Stimulated activated CD4-positive, alpha-beta T cell treated with anti-CD3 and anti-CD28 coated beads, Interleukin-4, amount 100 ng/mL, for 48 hours (primary cell): ENCODE data around the gene CHSY1.

Source experiments
- DNase-seq, 2 donors: peaks; one replicate each; pipeline ENCODE4 v3.0.0-alpha.2; 2020; ENCODE audit warnings: low read depth in 2 of 2

CHSY1 gene

GRCh38 chr15:101210466-101210865 lies 41.4 kb downstream of the CHSY1 start:
- DNase-seq: no peak

- DNase-seq: no peak
Observed at GRCh38 chr15:101210058-101210457, 41.8 kb downstream of the CHSY1 start.

GRCh38 chr15:101209285-101209845 lies 42.5 kb downstream of the CHSY1 start:
- no peak for DNase-seq

- DNase-seq: no peak
Observed at GRCh38 chr15:101207867-101208288, 44.0 kb downstream of the CHSY1 start.

- DNase-seq: peak; percentile 65 to 85
Observed at GRCh38 chr15:101206176-101206591, 45.7 kb downstream of the CHSY1 start.

- no peak for DNase-seq
Observed at GRCh38 chr15:101204739-101205535, 46.9 kb downstream of the CHSY1 start.

- DNase-seq: no peak
Observed at GRCh38 chr15:101203607-101204189, 48.1 kb downstream of the CHSY1 start.

- DNase-seq: no peak
Observed at GRCh38 chr15:101203029-101203573, 48.7 kb downstream of the CHSY1 start.

GRCh38 chr15:101201411-101202174 lies 50.3 kb downstream of the CHSY1 start:
- DNase-seq: no peak

GRCh38 chr15:101200181-101200580 lies 51.7 kb downstream of the CHSY1 start:
- DNase-seq: no peak

GRCh38 chr15:101198800-101199199 lies 53.0 kb downstream of the CHSY1 start:
- DNase-seq: no peak

- DNase-seq: no peak
Observed at GRCh38 chr15:101198031-101198575, 53.7 kb downstream of the CHSY1 start.

- DNase-seq: no peak
Observed at GRCh38 chr15:101194546-101195125, 57.2 kb downstream of the CHSY1 start.

GRCh38 chr15:101193806-101194545 lies 57.9 kb downstream of the CHSY1 start:
- DNase-seq: no peak

GRCh38 chr15:101193120-101193644 lies 58.7 kb downstream of the CHSY1 start:
- no peak for DNase-seq

- DNase-seq: no peak
Observed at GRCh38 chr15:101192081-101192480, 59.8 kb downstream of the CHSY1 start.

GRCh38 chr15:101191242-101191641 lies 60.6 kb downstream of the CHSY1 start:
- DNase-seq: no peak

GRCh38 chr15:101190092-101190595 lies 61.7 kb downstream of the CHSY1 start:
- DNase-seq: no peak

GRCh38 chr15:101189409-101190091 lies 62.3 kb downstream of the CHSY1 start:
- no peak for DNase-seq
